NT2/D1 (cell line): ENCODE data around the gene CRACR2A.

Source experiments
- DNase-seq: peaks from one replicate; pipeline ENCODE4 v3.0.0-alpha.2; 2011; ENCODE audit warnings: low read depth, low spot score
- H3K27me3 ChIP-seq: 2 replicates; pipeline ENCODE4 v1.6.0; 2011; ENCODE audit warnings: mild to moderate bottlenecking; ENCODE audit not compliant: insufficient read length, insufficient read depth
- H3K36me3 ChIP-seq: 2 replicates; pipeline ENCODE4 v1.6.1; 2011; ENCODE audit warnings: mild to moderate bottlenecking, low read length, mixed read lengths; ENCODE audit not compliant: insufficient read depth, insufficient read length
- H3K4me1 ChIP-seq: 2 replicates; pipeline ENCODE4 v1.5.1; 2011; ENCODE audit not compliant: insufficient read depth, insufficient read length
- H3K4me3 ChIP-seq: 2 replicates; pipeline ENCODE4 v1.5.1; 2011; ENCODE audit warnings: low read depth; ENCODE audit not compliant: insufficient read length
- H3K9ac ChIP-seq: 2 replicates; pipeline ENCODE4 v1.6.0; 2011; ENCODE audit warnings: low read depth; ENCODE audit not compliant: insufficient read length
- H3K9me3 ChIP-seq: 2 replicates; pipeline ENCODE4 v1.5.1; 2011; ENCODE audit warnings: mild to moderate bottlenecking, low read length; ENCODE audit not compliant: insufficient read depth
- SUZ12 ChIP-seq: IDR thresholded peaks from 2 replicates; pipeline ENCODE4 v1.6.1; 2011; ENCODE audit not compliant: insufficient read length, insufficient read depth; ENCODE audit errors: extremely low read depth
- YY1 ChIP-seq: IDR thresholded peaks from 2 replicates; pipeline ENCODE4 v1.6.1; 2011; ENCODE audit not compliant: insufficient read length, insufficient read depth
- ZNF274 ChIP-seq: IDR thresholded peaks from 2 replicates; pipeline ENCODE4 v1.6.1; 2011; ENCODE audit warnings: mild to moderate bottlenecking, low read depth, low read length

Gene CRACR2A

DNA sequence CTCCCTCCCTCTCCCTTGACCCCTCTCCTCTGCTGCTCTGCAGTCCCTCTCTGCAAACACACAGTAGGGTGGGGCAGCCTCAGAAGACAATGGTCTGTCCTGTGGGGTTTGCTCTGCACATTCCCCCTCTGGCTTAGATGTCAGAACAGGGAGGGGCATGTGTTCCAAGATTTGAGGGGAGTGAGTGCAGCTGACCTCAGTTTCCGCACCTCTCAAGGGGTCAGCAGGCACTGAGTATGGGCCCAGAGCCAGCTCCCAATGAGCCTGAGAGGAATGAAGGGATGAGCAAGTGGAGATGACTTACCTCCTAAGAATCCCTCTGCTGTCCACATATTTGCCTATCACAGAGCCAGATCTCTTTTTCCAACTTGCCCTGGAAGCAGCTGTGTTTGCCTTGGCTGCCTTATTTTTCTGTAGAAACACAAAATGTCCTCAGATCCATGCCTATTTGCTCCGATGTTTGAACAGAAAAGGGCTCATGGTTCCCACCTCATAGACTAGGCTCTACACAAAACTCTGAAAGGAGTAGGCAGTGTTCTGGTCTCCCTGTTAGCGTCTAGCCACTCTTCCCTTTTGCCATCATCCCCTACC is 111.4 kb downstream of the CRACR2A start:
- no peak for DNase-seq
- TF ChIP-seq ZNF274 (no peak), YY1 (no peak), SUZ12 (no peak)
- H3K36me3 ChIP-seq: no peaks in the 10 kb centered on the region

DNA sequence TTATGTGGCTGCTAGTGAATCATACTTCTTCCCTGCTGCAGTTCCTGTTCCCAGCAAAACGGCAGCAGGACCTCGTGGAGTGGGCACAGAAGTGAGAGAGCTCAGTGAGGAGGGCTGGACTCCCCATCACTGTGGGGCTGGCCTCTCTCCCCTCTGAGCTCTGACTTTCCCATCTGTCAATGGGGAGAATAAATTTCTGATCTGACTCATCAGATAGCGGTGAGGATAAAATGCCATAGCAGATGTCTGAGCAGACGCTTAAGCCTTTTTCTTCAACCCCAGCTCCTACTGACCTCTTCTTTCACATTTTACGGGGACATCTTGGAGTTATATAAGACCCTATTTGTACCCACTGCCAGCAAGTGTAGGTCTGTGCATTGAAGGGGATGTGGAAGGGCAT is 116.6 kb downstream of the CRACR2A start:
- H3K9me3 ChIP-seq: no peaks in the 10 kb centered on the region
- no peak overlapping the region for H3K9ac ChIP-seq
- peaks cover 13% of the 10 kb centered on the region for H3K4me1 ChIP-seq
- no peak overlapping the region for H3K4me3 ChIP-seq
- no peaks in the 10 kb centered on the region for H3K27me3 ChIP-seq
- no peaks in the 10 kb centered on the region for H3K36me3 ChIP-seq
- DNase-seq: no peak
- no peak for TF ChIP-seq SUZ12
- TF ChIP-seq YY1: no peak
- no peak for TF ChIP-seq ZNF274

More for the DNA sequence above, 111.4 kb downstream of the CRACR2A start:
- Histone ChIP-seq H3K4me3 (no peak overlapping the region), H3K27me3 (no peaks in the 10 kb centered on the region), H3K4me1 (peaks cover 7% of the 10 kb centered on the region), H3K9ac (no peak overlapping the region), H3K9me3 (no peaks in the 10 kb centered on the region)

DNA sequence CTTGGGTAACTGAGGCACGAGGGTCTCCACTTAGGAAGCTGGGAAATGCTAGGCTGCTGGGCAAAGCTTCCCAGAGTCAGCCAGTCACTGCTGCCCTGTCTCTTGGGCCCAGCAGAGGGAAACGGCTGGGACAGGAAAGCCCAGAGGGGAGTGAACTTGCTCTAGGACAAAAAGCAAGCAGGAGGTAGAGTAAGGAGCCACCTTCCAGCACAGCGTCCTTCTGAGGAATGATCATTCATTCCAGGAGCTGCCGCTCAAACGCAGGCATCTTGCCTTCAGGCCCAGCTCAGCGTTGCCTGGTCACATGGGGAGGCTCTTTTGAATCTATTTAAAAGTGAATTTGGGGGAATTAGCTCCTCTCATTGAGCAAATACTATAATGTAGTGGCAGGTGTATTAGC is 118.6 kb downstream of the CRACR2A start:
- no peak overlapping the region for H3K4me3 ChIP-seq
- H3K4me1 ChIP-seq: peaks cover 18% of the 10 kb centered on the region
- no peaks in the 10 kb centered on the region for H3K27me3 ChIP-seq
- TF ChIP-seq ZNF274 (no peak), SUZ12 (no peak), YY1 (no peak)
- H3K9me3 ChIP-seq: no peaks in the 10 kb centered on the region
- peak overlapping the region; percentile 6 for H3K9ac ChIP-seq
- no peaks in the 10 kb centered on the region for H3K36me3 ChIP-seq
- peak; percentile 38 for DNase-seq

DNA sequence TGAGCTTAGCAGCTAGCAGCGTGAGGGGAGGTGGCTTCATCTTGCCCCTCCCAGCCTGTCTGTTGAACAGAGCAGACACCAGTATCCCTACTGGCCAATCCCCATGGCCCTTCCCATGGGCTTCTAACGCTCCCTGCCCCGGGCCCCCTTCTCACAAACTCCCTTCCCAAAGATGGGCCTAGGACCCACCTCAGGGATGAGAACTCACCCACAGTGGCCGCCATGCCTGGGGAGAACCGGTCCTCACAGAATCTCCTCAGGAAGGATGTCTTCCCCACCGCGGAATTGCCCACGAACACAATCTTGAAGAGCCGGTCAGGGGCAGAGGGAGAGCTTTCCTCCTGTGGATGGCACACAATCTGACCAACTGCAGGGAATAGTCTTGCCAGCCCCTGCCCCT is 119.5 kb downstream of the CRACR2A start:
- no peaks in the 10 kb centered on the region for H3K9me3 ChIP-seq
- no peak overlapping the region for H3K4me3 ChIP-seq
- H3K36me3 ChIP-seq: no peaks in the 10 kb centered on the region
- no peaks in the 10 kb centered on the region for H3K27me3 ChIP-seq
- peaks cover 24% of the 10 kb centered on the region for H3K4me1 ChIP-seq
- DNase-seq: no peak
- no peak overlapping the region for H3K9ac ChIP-seq
- TF ChIP-seq YY1: no peak
- TF ChIP-seq SUZ12: no peak
- TF ChIP-seq ZNF274: no peak

DNA sequence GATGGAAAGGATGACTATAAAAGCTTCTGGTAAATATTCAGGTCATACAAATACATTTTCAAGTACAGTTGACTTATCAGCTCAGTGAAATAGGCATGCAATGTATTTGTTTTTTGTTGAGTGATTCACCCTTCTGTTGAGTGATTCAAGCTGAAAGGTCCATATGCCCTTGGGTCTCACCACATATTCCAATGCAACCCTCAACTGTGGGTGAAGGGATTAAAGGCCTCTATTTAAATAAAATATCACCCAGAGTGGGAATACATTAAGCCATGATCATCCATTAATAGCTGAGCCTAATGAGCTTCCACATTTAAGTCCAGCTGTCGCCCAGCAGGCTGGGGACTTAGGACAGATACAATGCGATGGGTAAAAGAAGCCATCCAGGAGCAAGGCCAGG is 120.2 kb downstream of the CRACR2A start:
- Histone ChIP-seq H3K4me3 (no peak overlapping the region), H3K9ac (no peak overlapping the region), H3K36me3 (no peaks in the 10 kb centered on the region), H3K4me1 (peaks cover 26% of the 10 kb centered on the region), H3K9me3 (no peaks in the 10 kb centered on the region), H3K27me3 (no peaks in the 10 kb centered on the region)
- TF ChIP-seq SUZ12 (no peak), ZNF274 (no peak), YY1 (no peak)
- DNase-seq: no peak

DNA sequence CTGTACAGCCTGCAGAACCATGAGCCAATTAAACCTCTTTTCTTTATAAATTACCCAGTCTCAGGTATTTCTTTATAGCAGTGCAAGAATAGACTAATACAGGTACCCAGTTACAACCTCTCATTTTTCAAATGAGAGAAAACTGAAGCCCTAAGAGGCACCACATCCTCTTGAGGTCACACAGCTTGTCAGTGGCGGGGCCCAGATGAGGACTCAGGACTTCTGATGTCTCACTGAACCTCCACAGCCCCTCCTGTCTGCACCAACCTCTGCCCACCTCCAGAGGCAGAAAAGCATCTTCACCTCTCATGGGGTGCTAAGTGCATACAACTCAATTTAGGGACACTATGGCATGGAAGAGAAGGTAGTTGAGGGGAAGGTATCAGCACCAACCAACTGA is 120.7 kb downstream of the CRACR2A start:
- no peaks in the 10 kb centered on the region for H3K9me3 ChIP-seq
- no peak for TF ChIP-seq ZNF274
- TF ChIP-seq YY1: no peak
- TF ChIP-seq SUZ12: no peak
- peaks cover 26% of the 10 kb centered on the region for H3K4me1 ChIP-seq
- H3K27me3 ChIP-seq: no peaks in the 10 kb centered on the region
- H3K9ac ChIP-seq: no peak overlapping the region
- no peaks in the 10 kb centered on the region for H3K36me3 ChIP-seq
- H3K4me3 ChIP-seq: no peak overlapping the region
- no peak for DNase-seq

DNA sequence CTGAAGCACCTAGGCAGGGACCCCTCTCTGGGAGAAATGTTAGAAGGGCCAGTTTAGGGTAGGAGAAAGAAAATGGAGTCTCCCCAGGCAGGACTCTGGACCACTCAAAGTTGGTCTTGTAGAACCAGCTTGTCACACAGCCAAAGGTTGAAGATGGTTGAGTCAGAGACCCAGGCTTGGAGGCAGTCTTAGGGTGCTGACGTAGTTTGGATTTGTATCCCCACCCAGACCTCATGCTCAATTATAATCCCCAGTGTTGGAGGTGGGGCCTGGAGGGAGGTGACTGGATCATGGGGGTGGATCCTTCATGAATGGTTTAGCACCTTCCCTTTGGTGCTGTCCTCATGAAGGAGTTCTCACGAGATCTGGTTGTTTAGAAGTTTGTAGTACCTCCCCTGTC is 121.2 kb downstream of the CRACR2A start:
- H3K27me3 ChIP-seq: no peaks in the 10 kb centered on the region
- no peaks in the 10 kb centered on the region for H3K9me3 ChIP-seq
- H3K36me3 ChIP-seq: no peaks in the 10 kb centered on the region
- H3K4me1 ChIP-seq: peaks cover 26% of the 10 kb centered on the region
- no peak overlapping the region for H3K4me3 ChIP-seq
- TF ChIP-seq ZNF274 (no peak), SUZ12 (no peak), YY1 (no peak)
- H3K9ac ChIP-seq: no peak overlapping the region
- no peak for DNase-seq

- H3K4me3 ChIP-seq: no peak overlapping the region
- TF ChIP-seq SUZ12: no peak
- TF ChIP-seq YY1: no peak
- TF ChIP-seq ZNF274: no peak
- no peak for DNase-seq
- peaks cover 26% of the 10 kb centered on the region for H3K4me1 ChIP-seq
- no peak overlapping the region for H3K9ac ChIP-seq
- no peaks in the 10 kb centered on the region for H3K9me3 ChIP-seq
- no peaks in the 10 kb centered on the region for H3K27me3 ChIP-seq
- no peaks in the 10 kb centered on the region for H3K36me3 ChIP-seq
Observed at GRCh38 chr12:3631272-3631637, 121.7 kb downstream of the CRACR2A start.
